ENCODE data around the gene ORAI3. TPM values are rescaled to one million over a fixed set of nuclear protein-coding genes. Genes with fewer than 3 reads are reported as not detected.

The ORAI3 gene
- polyA plus RNA-seq, 2 of the 4 experiments (the other 2 are of a cell fraction) = 10.5 to 14.1 TPM

DNA sequence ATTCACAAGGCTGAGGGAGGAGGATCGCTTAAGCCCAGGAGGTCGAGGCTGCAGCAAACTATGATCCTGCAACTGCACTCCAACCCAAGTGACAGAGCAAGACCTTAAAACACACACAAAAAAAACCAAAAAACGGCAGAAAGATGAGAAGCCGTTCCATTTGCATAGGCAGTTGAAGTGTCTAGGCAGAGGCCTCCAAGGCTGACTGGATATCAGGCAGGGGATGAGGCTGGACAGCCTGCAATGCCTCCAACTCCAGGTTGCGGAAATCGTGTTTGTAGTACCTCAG is 27.5 kb upstream of the ORAI3 start:
- TF ChIP-seq, protein P1, sequence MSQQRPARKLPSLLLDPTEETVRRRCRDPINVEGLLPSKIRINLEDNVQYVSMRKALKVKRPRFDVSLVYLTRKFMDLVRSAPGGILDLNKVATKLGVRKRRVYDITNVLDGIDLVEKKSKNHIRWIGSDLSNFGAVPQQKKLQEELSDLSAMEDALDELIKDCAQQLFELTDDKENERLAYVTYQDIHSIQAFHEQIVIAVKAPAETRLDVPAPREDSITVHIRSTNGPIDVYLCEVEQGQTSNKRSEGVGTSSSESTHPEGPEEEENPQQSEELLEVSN (IDR thresholded peaks at IDR 0.05; ENCODE audit: borderline replicate concordance, low read depth) = no peak
- TF ChIP-seq PBX3 (IDR thresholded peaks at IDR 0.05) (no peak), ZC3H11A (IDR thresholded peaks at IDR 0.05) (no peak), RARB (CRISPR knock-in tag; IDR thresholded peaks at IDR 0.05) (no peak), CHD4 (IDR thresholded peaks at IDR 0.05; ENCODE audit: borderline replicate concordance) (no peak), POLR2AphosphoS2 (conservative IDR thresholded peaks at IDR 0.05; ENCODE audit: low read length) (no peak), EHMT2 (IDR thresholded peaks at IDR 0.05; ENCODE audit: low read depth) (no peak), NR3C1 (IDR thresholded peaks at IDR 0.05) (no peak), HEYL (CRISPR knock-in tag; IDR thresholded peaks at IDR 0.05) (no peak), MAFK (IDR thresholded peaks at IDR 0.05; ENCODE audit: partially characterized antibody) (no peak), TP53 (CRISPR knock-in tag; IDR thresholded peaks at IDR 0.05) (no peak), ZFP36 (IDR thresholded peaks at IDR 0.05; ENCODE audit: borderline replicate concordance, partially characterized antibody) (no peak), SREBF2 (IDR thresholded peaks at IDR 0.05) (no peak), EP300 (IDR thresholded peaks at IDR 0.05) (no peak), KDM5A (IDR thresholded peaks at IDR 0.05) (no peak), CHD2 (IDR thresholded peaks at IDR 0.05; ENCODE audit: low read length, partially characterized antibody) (no peak), HOXB5 (CRISPR knock-in tag; IDR thresholded peaks at IDR 0.05) (no peak)
- H3K27ac ChIP-seq = peak overlapping the region in 1 of 2 experiments; percentile 99; a peak in 3 of 6 replicates
- peak overlapping the region; percentile 82 for H3K4me2 ChIP-seq
- WGBS (ENCODE audit: missing lambda C conversion rate) = 58% methylated on average over 6 of the region's 6 CpGs
- H3K9me3 ChIP-seq = no peaks in the 10 kb centered on the region
- peak overlapping the region; percentile 87 for H3K4me3 ChIP-seq
- ChIA-PET CTCF (no interaction called here), POLR2A (no interaction called here)
- DNase-seq (ENCODE audit: low read depth in 1 of 2, low spot score in 1 of 2) = no peak
- H3K4me1 ChIP-seq = peaks cover 9% of the 10 kb centered on the region; the same call in 1 of the 3 replicates
- no peak for ATAC-seq
- FAIRE-seq = no peak

GRCh38 chr16:30921748-30922419 is 27.0 kb upstream of the ORAI3 start:
- Histone ChIP-seq H3K27ac (peak overlapping the region; percentile 69 to 99), H3K4me3 (peak overlapping the region; percentile 87), H3K9me3 (no peaks in the 10 kb centered on the region), H3K4me2 (peak overlapping the region; percentile 82), H3K4me1 (peaks cover 9% of the 10 kb centered on the region; the same call in 1 of the 3 replicates)
- DNase-seq (ENCODE audit: low read depth in 1 of 2, low spot score in 1 of 2) (peak; percentile 82 to 83), FAIRE-seq (no peak), ATAC-seq (peak; percentile 29 to 32)
- POLR2A ChIA-PET = no interaction called here
- TF ChIP-seq HDAC2 (IDR thresholded peaks at IDR 0.05) (peak; percentile 96), POLR2A (IDR thresholded peaks at IDR 0.05; ENCODE audit: low read length) (peak; percentile 24; the same call in 1 of the 2 replicates), PHF8 (IDR thresholded peaks at IDR 0.05; ENCODE audit: borderline replicate concordance, low read depth) (no peak), KDM1A (IDR thresholded peaks at IDR 0.05; ENCODE audit: low read depth) (peak; percentile 98), RFX5 (IDR thresholded peaks at IDR 0.05) (no peak), MAZ (IDR thresholded peaks at IDR 0.05; ENCODE audit: borderline replicate concordance, low read depth, low read length) (no peak), MAFK (IDR thresholded peaks at IDR 0.05; ENCODE audit: partially characterized antibody) (no peak), POLR2AphosphoS2 (conservative IDR thresholded peaks at IDR 0.05; ENCODE audit: low read length) (no peak), EHMT2 (IDR thresholded peaks at IDR 0.05; ENCODE audit: low read depth) (no peak), CHD4 (IDR thresholded peaks at IDR 0.05; ENCODE audit: borderline replicate concordance) (peak; percentile 88; the same call in 1 of the 2 replicates), SMC3 (IDR thresholded peaks at IDR 0.05) (peak; percentile 57; the same call in 2 of the 3 replicates), RAD21 (conservative IDR thresholded peaks at IDR 0.05 in 1 of 2, IDR thresholded peaks at IDR 0.05 in 1 of 2) (peak; percentile 64 to 75), ESRRA (IDR thresholded peaks at IDR 0.05; ENCODE audit: borderline replicate concordance, low read length) (no peak), ZNF302 (CRISPR knock-in tag; IDR thresholded peaks at IDR 0.05) (no peak), CEBPB (IDR thresholded peaks at IDR 0.05) (no peak), JUNB (IDR thresholded peaks at IDR 0.05) (no peak)
- TF ChIP-seq, protein P2, sequence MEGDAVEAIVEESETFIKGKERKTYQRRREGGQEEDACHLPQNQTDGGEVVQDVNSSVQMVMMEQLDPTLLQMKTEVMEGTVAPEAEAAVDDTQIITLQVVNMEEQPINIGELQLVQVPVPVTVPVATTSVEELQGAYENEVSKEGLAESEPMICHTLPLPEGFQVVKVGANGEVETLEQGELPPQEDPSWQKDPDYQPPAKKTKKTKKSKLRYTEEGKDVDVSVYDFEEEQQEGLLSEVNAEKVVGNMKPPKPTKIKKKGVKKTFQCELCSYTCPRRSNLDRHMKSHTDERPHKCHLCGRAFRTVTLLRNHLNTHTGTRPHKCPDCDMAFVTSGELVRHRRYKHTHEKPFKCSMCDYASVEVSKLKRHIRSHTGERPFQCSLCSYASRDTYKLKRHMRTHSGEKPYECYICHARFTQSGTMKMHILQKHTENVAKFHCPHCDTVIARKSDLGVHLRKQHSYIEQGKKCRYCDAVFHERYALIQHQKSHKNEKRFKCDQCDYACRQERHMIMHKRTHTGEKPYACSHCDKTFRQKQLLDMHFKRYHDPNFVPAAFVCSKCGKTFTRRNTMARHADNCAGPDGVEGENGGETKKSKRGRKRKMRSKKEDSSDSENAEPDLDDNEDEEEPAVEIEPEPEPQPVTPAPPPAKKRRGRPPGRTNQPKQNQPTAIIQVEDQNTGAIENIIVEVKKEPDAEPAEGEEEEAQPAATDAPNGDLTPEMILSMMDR (IDR thresholded peaks at IDR 0.05) = peak; percentile 62; the same call in 2 of the 3 replicates
- TF ChIP-seq, protein P3, sequence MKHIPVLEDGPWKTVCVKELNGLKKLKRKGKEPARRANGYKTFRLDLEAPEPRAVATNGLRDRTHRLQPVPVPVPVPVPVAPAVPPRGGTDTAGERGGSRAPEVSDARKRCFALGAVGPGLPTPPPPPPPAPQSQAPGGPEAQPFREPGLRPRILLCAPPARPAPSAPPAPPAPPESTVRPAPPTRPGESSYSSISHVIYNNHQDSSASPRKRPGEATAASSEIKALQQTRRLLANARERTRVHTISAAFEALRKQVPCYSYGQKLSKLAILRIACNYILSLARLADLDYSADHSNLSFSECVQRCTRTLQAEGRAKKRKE (CRISPR knock-in tag; IDR thresholded peaks at IDR 0.05; ENCODE audit: low read depth) = no peak
- TF ChIP-seq, protein P4, sequence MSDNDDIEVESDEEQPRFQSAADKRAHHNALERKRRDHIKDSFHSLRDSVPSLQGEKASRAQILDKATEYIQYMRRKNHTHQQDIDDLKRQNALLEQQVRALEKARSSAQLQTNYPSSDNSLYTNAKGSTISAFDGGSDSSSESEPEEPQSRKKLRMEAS (IDR thresholded peaks at IDR 0.05) = 0 out of 2 replicates have a peak, but pooled peaks have one; percentile 19
- TF ChIP-seq, protein P1 (IDR thresholded peaks at IDR 0.05; ENCODE audit: borderline replicate concordance, low read depth) = peak; percentile 13; the same call in 1 of the 2 replicates
- TF ChIP-seq, protein P5, sequence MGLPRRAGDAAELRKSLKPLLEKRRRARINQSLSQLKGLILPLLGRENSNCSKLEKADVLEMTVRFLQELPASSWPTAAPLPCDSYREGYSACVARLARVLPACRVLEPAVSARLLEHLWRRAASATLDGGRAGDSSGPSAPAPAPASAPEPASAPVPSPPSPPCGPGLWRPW (IDR thresholded peaks at IDR 0.05) = no peak
- CTCF ChIA-PET = interaction anchor here (1.0 kb wide), 1 partner anchor 19 kb away, joined by 4 read pairs; no protein-coding TSS in a partner anchor
- WGBS (ENCODE audit: missing lambda C conversion rate) = 8% methylated on average over 34 of the region's 37 CpGs
